OCI-LY1 (cell line): ENCODE results near the gene TMEM151B.

Source experiments
- CTCF ChIP-seq: fragments of 200-600 bp; sonication (generic), shearing (Covaris generic); IDR thresholded peaks from 2 replicates; pipeline ENCODE4 v1.5.1; 2017; ENCODE audit warnings: mild to moderate bottlenecking, antibody characterized with exemption, low read length, moderate library complexity, mixed read lengths
- EZH2 ChIP-seq: fragments of 200-600 bp; sonication (generic), shearing (Covaris generic); IDR thresholded peaks from 2 replicates; pipeline ENCODE4 v1.8.0; 2017; ENCODE audit warnings: borderline replicate concordance, mixed run types, mild to moderate bottlenecking, antibody characterized with exemption, low read length, moderate library complexity, mixed read lengths

GRCh38 chr6:44321210-44321609 is 51.0 kb downstream of the TMEM151B start:
- TF ChIP-seq CTCF = no peak
- no peak for TF ChIP-seq EZH2
